H1 (cell line): ENCODE measurements around the gene TOB1. TPM values are rescaled to one million over a fixed set of nuclear protein-coding genes. Genes with fewer than 3 reads are reported as not detected.
A peak's percentile ranks its signal among the peaks of the same experiment; 100 is the strongest.

ENCODE experiments used
- CTCF ChIA-PET: fragments of 300-600 bp; sonication (Branson Sonifier 250); formaldehyde crosslinking; loops from one replicate; lab custom pipeline; 2021; ENCODE audit not compliant: partially characterized antibody; lab: Charles Lee
- POLR2A ChIA-PET: fragments of 300-600 bp; sonication (Branson Sonifier 250); formaldehyde crosslinking; loops from one replicate; lab custom pipeline; 2021; ENCODE audit warnings: inconsistent platforms; ENCODE audit not compliant: partially characterized antibody; lab: Charles Lee
- DNase-seq, 2 experiments: peaks; one replicate each; pipeline versions ENCODE4 v3.0.0 to v3.0.0-alpha.2; 2010 to 2022; ENCODE audit warnings: low spot score in 2 of 2, low read depth in 1 of 2, mixed read lengths in 1 of 2
- FAIRE-seq: peaks from 2 replicates; lab custom pipeline; 2011; peaks lifted over from hg19 to GRCh38; lab: Jason Lieb, UNC
- H2AFZ ChIP-seq: 2 replicates; pipeline ENCODE4 v1.8.1; 2012; ENCODE audit warnings: low read length, inconsistent platforms
- H2AK5ac ChIP-seq: 2 replicates; pipeline ENCODE4 v1.6.1; 2013; ENCODE audit warnings: low read depth, low read length
- H2BK120ac ChIP-seq: replicated peaks from 2 replicates; pipeline ENCODE3; 2013; ENCODE audit warnings: low read depth, low read length, inconsistent platforms
- H2BK12ac ChIP-seq: 2 replicates; pipeline ENCODE4 v1.6.1; 2013; ENCODE audit warnings: low read depth, low read length
- H2BK15ac ChIP-seq: 2 replicates; pipeline ENCODE4 v1.6.1; 2013; ENCODE audit warnings: low read length
- H2BK20ac ChIP-seq: 2 replicates; pipeline ENCODE4 v1.6.1; 2013; ENCODE audit warnings: low read length
- H2BK5ac ChIP-seq: 2 replicates; pipeline ENCODE4 v1.6.1; 2013; ENCODE audit warnings: low read depth, low read length
- H3K14ac ChIP-seq: 2 replicates; pipeline ENCODE4 v1.6.1; 2013; ENCODE audit warnings: inconsistent platforms; ENCODE audit not compliant: insufficient read length
- H3K18ac ChIP-seq: 2 replicates; pipeline ENCODE4 v1.6.1; 2013; ENCODE audit warnings: low read length; ENCODE audit errors: extremely low read depth
- H3K23ac ChIP-seq: 2 replicates; pipeline ENCODE4 v1.6.1; 2013; ENCODE audit warnings: inconsistent platforms; ENCODE audit not compliant: insufficient read length
- H3K23me2 ChIP-seq: 2 replicates; pipeline ENCODE4 v1.6.1; 2013; ENCODE audit warnings: low read depth, low read length
- H3K27ac ChIP-seq: 2 replicates; pipeline ENCODE4 v1.6.1; 2011; ENCODE audit warnings: low read depth, low read length, inconsistent platforms
- H3K27me3 ChIP-seq, 4 experiments: replicated peaks in 1 of 4; 1 replicate in 1 of 4; 2 replicates in 3 of 4; pipeline versions ENCODE4 v1.6.1 to v1.8.1; 2011 to 2013; ENCODE audit warnings: low read length in 3 of 4, mild to moderate bottlenecking in 3 of 4, inconsistent platforms in 2 of 4, mixed read lengths in 2 of 4, moderate library complexity in 1 of 4; ENCODE audit not compliant: control insufficient read depth in 3 of 4, insufficient read depth in 3 of 4; ENCODE audit errors: extremely low read depth in 1 of 4
- H3K36me3 ChIP-seq, 4 experiments: 2 replicates each; pipeline versions ENCODE4 v1.6.1 to v1.8.1; 2011 to 2013; ENCODE audit warnings: mild to moderate bottlenecking in 4 of 4, low read length in 3 of 4, moderate library complexity in 2 of 4, control low read depth in 1 of 4, inconsistent platforms in 1 of 4; ENCODE audit not compliant: insufficient read depth in 4 of 4, control insufficient read depth in 2 of 4
- H3K4ac ChIP-seq: replicated peaks from 2 replicates; pipeline ENCODE3; 2013; ENCODE audit warnings: low read length, low read depth, mixed read lengths, inconsistent platforms; ENCODE audit not compliant: insufficient read length
- H3K4me1 ChIP-seq, 4 experiments: replicated peaks in 1 of 4; 1 replicate in 1 of 4; 2 replicates in 3 of 4; pipeline versions ENCODE4 v1.6.1 to v1.8.1; 2011 to 2013; ENCODE audit warnings: low read length in 3 of 4, inconsistent platforms in 2 of 4, mixed read lengths in 1 of 4; ENCODE audit not compliant: insufficient read depth in 4 of 4, control insufficient read depth in 3 of 4
- H3K4me2 ChIP-seq, 2 experiments: 2 replicates each; pipeline versions ENCODE4 v1.6.1 to v1.8.1; 2011 to 2013; ENCODE audit warnings: low read depth in 2 of 2, low read length in 2 of 2, control low read depth in 1 of 2, inconsistent platforms in 1 of 2, mild to moderate bottlenecking in 1 of 2; ENCODE audit not compliant: insufficient read depth in 1 of 2
- H3K4me3 ChIP-seq, 4 experiments: fragments of 200-600, 300-600 bp in 1 of 4; sonication (generic), shearing (Covaris generic), sonication (Bioruptor Twin) in 1 of 4; 2 replicates each; pipeline versions ENCODE4 v1.5.1 to v1.8.1; 2011 to 2016; ENCODE audit warnings: low read length in 4 of 4, low read depth in 3 of 4, control low read depth in 2 of 4, inconsistent platforms in 2 of 4, mild to moderate bottlenecking in 2 of 4, mixed read lengths in 1 of 4, moderate library complexity in 1 of 4; ENCODE audit not compliant: insufficient read depth in 2 of 4; ENCODE audit errors: extremely low read depth in 1 of 4
- H3K56ac ChIP-seq: replicated peaks from 2 replicates; pipeline ENCODE3; 2013; ENCODE audit warnings: low read depth, mild to moderate bottlenecking, mixed read lengths, low read length, inconsistent platforms; ENCODE audit not compliant: insufficient read length
- H3K79me1 ChIP-seq: 2 replicates; pipeline ENCODE4 v1.6.1; 2013; ENCODE audit warnings: low read depth, low read length, control low read depth
- H3K79me2 ChIP-seq, 2 experiments: 2 replicates each; pipeline versions ENCODE4 v1.6.1 to v1.8.1; 2012 to 2013; ENCODE audit warnings: low read length in 2 of 2, mild to moderate bottlenecking in 2 of 2, inconsistent platforms in 1 of 2; ENCODE audit not compliant: insufficient read depth in 2 of 2, control insufficient read depth in 1 of 2
- H3K9ac ChIP-seq, 4 experiments: replicated peaks in 1 of 4; 1 replicate in 1 of 4; 2 replicates in 3 of 4; pipeline versions ENCODE4 v1.6.1 to v1.8.1; 2011 to 2013; ENCODE audit warnings: low read depth in 3 of 4, low read length in 3 of 4, control low read depth in 2 of 4, mild to moderate bottlenecking in 2 of 4, moderate library complexity in 2 of 4, inconsistent platforms in 1 of 4; ENCODE audit errors: extremely low read depth in 1 of 4
- H3K9me3 ChIP-seq, 2 experiments: 2 replicates each; pipeline versions ENCODE4 v1.6.1 to v1.8.1; 2012 to 2013; ENCODE audit warnings: mild to moderate bottlenecking in 2 of 2, moderate library complexity in 2 of 2, control low read depth in 1 of 2, inconsistent platforms in 1 of 2, low read depth in 1 of 2, low read length in 1 of 2, mixed read lengths in 1 of 2; ENCODE audit not compliant: insufficient read depth in 2 of 2
- H4K20me1 ChIP-seq, 2 experiments: replicated peaks in 1 of 2; 2 replicates each; pipeline versions ENCODE3 to v1.8.1; 2011 to 2013; ENCODE audit warnings: inconsistent platforms in 2 of 2, low read length in 2 of 2, mild to moderate bottlenecking in 1 of 2; ENCODE audit not compliant: insufficient read depth in 2 of 2, control insufficient read depth in 1 of 2
- H4K5ac ChIP-seq: 2 replicates; pipeline ENCODE4 v1.6.1; 2013; ENCODE audit warnings: low read length, low read depth, mixed read lengths, inconsistent platforms; ENCODE audit not compliant: insufficient read length
- H4K8ac ChIP-seq: 2 replicates; pipeline ENCODE4 v1.8.0; 2013; ENCODE audit warnings: mild to moderate bottlenecking, moderate library complexity, low read length, inconsistent platforms; ENCODE audit not compliant: insufficient read depth; ENCODE audit errors: extremely low read depth
- H4K91ac ChIP-seq: replicated peaks from 2 replicates; pipeline ENCODE3; 2013; ENCODE audit warnings: low read length, mixed read lengths, inconsistent platforms; ENCODE audit not compliant: insufficient read length
- ATF2 ChIP-seq: IDR thresholded peaks from 2 replicates; pipeline ENCODE4 v1.6.1; 2012; ENCODE audit warnings: low read length, inconsistent platforms
- KDM5A ChIP-seq: fragments of 200-600 bp; IDR thresholded peaks from 2 replicates; pipeline ENCODE4 v1.7.1; 2012; ENCODE audit warnings: mild to moderate bottlenecking, low read length, inconsistent platforms, mixed read lengths
- NANOG ChIP-seq: IDR thresholded peaks from 2 replicates; pipeline ENCODE4 v1.6.1; 2011; ENCODE audit warnings: low read length, low read depth, mild to moderate bottlenecking, inconsistent platforms; ENCODE audit not compliant: insufficient read depth, poor library complexity, severe bottlenecking
- PHF8 ChIP-seq: fragments of 200-600 bp; sonication (generic); conservative IDR thresholded peaks from 2 replicates; pipeline ENCODE4 v1.7.1; 2012; ENCODE audit warnings: low read depth, mild to moderate bottlenecking, inconsistent platforms, low read length, moderate library complexity
- SP1 ChIP-seq: IDR thresholded peaks from 2 replicates; pipeline ENCODE4 v1.6.1; 2011; ENCODE audit warnings: low read depth, low read length
- TBP ChIP-seq: IDR thresholded peaks from 2 replicates; pipeline ENCODE4 v1.6.1; 2011; ENCODE audit warnings: low read depth, low read length, improper control_type of control experiment
- YY1 ChIP-seq: IDR thresholded peaks from 2 replicates; pipeline ENCODE4 v1.6.1; 2011; ENCODE audit warnings: low read depth, mild to moderate bottlenecking, low read length
- WGBS, 2 experiments: shearing (Covaris generic) in 1 of 2; methylation state at CpG; one replicate each; pipeline versions ENCODE4 v1.1.6 to v1.1.7; 2013 to 2015; ENCODE audit warnings: low lambda C conversion rate in 2 of 2, mixed read lengths in 2 of 2, inconsistent platforms in 1 of 2, low coverage in 1 of 2, missing lambda C conversion rate in 1 of 2; ENCODE audit not compliant: insufficient replicate concordance in 2 of 2, insufficient coverage in 1 of 2, insufficient read length in 1 of 2; ENCODE audit errors: extremely low coverage in 1 of 2, missing lambda C conversion rate in 1 of 2; 5-methylcytosine and 5-hydroxymethylcytosine counted together
- polyA plus RNA-seq, 7 experiments: library from polyadenylated mRNA; depleted of rRNA in 3 of 7; stranded (reverse) in 5 of 7; unstranded in 2 of 7; fragments of >200 nt in 5 of 7; fragments of 200-250 nt in 2 of 7; gene quantifications; 1 replicate in 5 of 7; 2 replicates in 1 of 7; 4 replicates in 1 of 7; pipeline versions ENCODE4 v1.2.1 to v1.2.3, GENCODE V29; 2011 to 2013; ENCODE audit warnings: missing spikeins in 2 of 7, mixed read lengths in 2 of 7
- total RNA-seq: library from RNA; stranded (reverse); fragmentation: NEBNext Ultra II Directional; extraction: Animal tissue kit (Norgen Biotek cat#: 25700); gene quantifications from 2 replicates; pipeline ENCODE4 v1.2.1, GENCODE V29; 2021
- TF ChIP-seq, protein P1 (sequence below): IDR thresholded peaks from 2 replicates; pipeline ENCODE4 v1.6.1; 2012; ENCODE audit warnings: inconsistent platforms
- TF ChIP-seq, protein P2 (sequence below): IDR thresholded peaks from 2 replicates; pipeline ENCODE4 v1.6.1; 2011; ENCODE audit warnings: low read length, improper control_type of control experiment

The TOB1 gene
- total and polyA plus RNA-seq, 2 of the 8 experiments (the other 6 are each of a cell fraction or from before 2014, with no cell fraction given), result 14.4 to 20.8 TPM

DNA sequence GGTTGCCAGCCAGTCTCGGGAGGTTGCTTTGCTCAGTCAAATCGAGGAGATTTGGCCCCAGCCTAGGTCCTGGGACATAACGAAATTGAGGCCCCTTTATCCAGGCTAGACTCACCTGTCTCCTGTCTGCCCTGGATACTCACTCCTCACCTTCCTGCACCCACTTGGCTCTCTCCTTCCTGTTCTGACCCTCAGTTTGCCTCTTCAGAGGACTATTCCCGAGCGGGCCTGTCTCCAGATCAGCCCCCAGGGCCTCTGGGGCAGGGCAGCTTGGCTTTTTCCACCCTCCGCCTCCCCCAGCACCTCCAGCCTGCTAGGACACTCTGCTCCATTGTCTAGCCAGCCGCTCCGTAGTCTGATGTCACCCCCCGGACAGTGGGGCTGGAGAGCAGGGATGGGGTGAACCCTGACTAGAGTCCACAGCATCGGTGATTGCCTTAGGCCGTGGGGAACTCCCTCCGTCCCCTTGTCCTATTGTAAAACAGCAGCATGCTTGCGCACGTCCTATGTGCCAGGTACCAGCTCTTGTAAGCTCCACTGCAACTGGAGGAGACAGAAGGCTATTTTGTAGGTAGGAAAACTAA is 21.9 kb downstream of the TOB1 start:
- peaks cover 0 to 4% (median 2%) of the 10 kb centered on the region in 4 experiments; a peak in 2 of 7 replicates for H3K4me1 ChIP-seq
- H2BK5ac ChIP-seq, result no peak overlapping the region
- CTCF ChIA-PET, result interaction anchor here (0.8 to 31.7 kb wide), 11 partner anchors 8 to 104 kb away, joined by 3 to 735 read pairs (median 17); partner anchors contain the start of gene WFIKKN2
- H3K27me3 ChIP-seq, result no peaks in the 10 kb centered on the region
- no peaks in the 10 kb centered on the region for H3K79me2 ChIP-seq
- H2BK120ac ChIP-seq, result no peak overlapping the region
- no peak overlapping the region for H3K4ac ChIP-seq
- H4K91ac ChIP-seq, result no peak overlapping the region
- POLR2A ChIA-PET, result interaction anchor here (0.8 to 2.8 kb wide), 5 partner anchors 10 to 58 kb away, joined by 3 to 9 read pairs (median 4); partner anchors contain the start of genes TOB1 and WFIKKN2
- H3K23ac ChIP-seq, result no peak overlapping the region
- no peak overlapping the region for H3K56ac ChIP-seq
- H3K79me1 ChIP-seq, result no peaks in the 10 kb centered on the region
- 87% methylated on average over 13 of the region's 14 CpGs; no CpG with 5 or more reads in 1 of the 2 experiments for WGBS, 2 experiments
- H2BK20ac ChIP-seq, result no peak overlapping the region
- no peaks in the 10 kb centered on the region for H3K23me2 ChIP-seq
- no peak overlapping the region for H2BK12ac ChIP-seq
- FAIRE-seq (no peak), DNase-seq (no peak)
- H3K4me3 ChIP-seq, result no peak overlapping the region
- 0 out of 2 replicates have a peak overlapping the region, but pooled peaks have one; percentile 21 for H2AFZ ChIP-seq
- no peak overlapping the region for H3K9ac ChIP-seq
- H4K5ac ChIP-seq, result no peak overlapping the region
- H3K27ac ChIP-seq, result no peak overlapping the region
- no peaks in the 10 kb centered on the region for H3K9me3 ChIP-seq
- H3K18ac ChIP-seq, result no peak overlapping the region
- H3K14ac ChIP-seq, result no peak overlapping the region
- no peak overlapping the region for H2BK15ac ChIP-seq
- H2AK5ac ChIP-seq, result no peak overlapping the region
- H4K20me1 ChIP-seq, result no peaks in the 10 kb centered on the region
- no peak overlapping the region for H3K4me2 ChIP-seq
- no peaks in the 10 kb centered on the region for H3K36me3 ChIP-seq
- no peak overlapping the region for H4K8ac ChIP-seq
- TF ChIP-seq, protein P1, sequence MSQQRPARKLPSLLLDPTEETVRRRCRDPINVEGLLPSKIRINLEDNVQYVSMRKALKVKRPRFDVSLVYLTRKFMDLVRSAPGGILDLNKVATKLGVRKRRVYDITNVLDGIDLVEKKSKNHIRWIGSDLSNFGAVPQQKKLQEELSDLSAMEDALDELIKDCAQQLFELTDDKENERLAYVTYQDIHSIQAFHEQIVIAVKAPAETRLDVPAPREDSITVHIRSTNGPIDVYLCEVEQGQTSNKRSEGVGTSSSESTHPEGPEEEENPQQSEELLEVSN, result no peak
- TF ChIP-seq, protein P2, sequence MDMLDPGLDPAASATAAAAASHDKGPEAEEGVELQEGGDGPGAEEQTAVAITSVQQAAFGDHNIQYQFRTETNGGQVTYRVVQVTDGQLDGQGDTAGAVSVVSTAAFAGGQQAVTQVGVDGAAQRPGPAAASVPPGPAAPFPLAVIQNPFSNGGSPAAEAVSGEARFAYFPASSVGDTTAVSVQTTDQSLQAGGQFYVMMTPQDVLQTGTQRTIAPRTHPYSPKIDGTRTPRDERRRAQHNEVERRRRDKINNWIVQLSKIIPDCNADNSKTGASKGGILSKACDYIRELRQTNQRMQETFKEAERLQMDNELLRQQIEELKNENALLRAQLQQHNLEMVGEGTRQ, result no peak
- TF ChIP-seq SP1 (no peak), NANOG (no peak), ATF2 (no peak), YY1 (no peak), PHF8 (no peak), KDM5A (no peak), TBP (no peak)
